ENCODE measurements around the gene NPIPA1. TPM values are rescaled to one million over a fixed set of nuclear protein-coding genes. Genes with fewer than 3 reads are reported as not detected.
A peak's percentile ranks its signal among the peaks of the same experiment; 100 is the strongest.
"Not testable (repeated sequence)": the region's sequence is repeated elsewhere in the genome, so short reads cannot be mapped to it uniquely, and the experiment has no call there.

NPIPA1 gene
- total RNA-seq, result 10 to 100 TPM; 84.1 TPM

GRCh38 chr16:14937143-14937542, at the start of gene NPIPA1:
Gene NPIPA1, plus strand, starts transcription at chr16:14937443. Its CDS starts 0 bp downstream, at chr16:14937443.
- not testable (repeated sequence) for H3K4me1 Mint-ChIP-seq

GRCh38 chr16:14892111-14892510, 45.1 kb upstream of the NPIPA1 start:
- POLR2A ChIA-PET; H3K36me3 Mint-ChIP-seq (ENCODE audit: low read depth); DNase-seq; H3K4me1 Mint-ChIP-seq; H3K9me3 Mint-ChIP-seq; H3K4me3 Mint-ChIP-seq; H3K27me3 Mint-ChIP-seq; CTCF ChIA-PET; H3K27ac Mint-ChIP-seq: not testable (repeated sequence)

More at GRCh38 chr16:14937143-14937542, at the start of gene NPIPA1:
- H3K36me3 Mint-ChIP-seq (ENCODE audit: low read depth); POLR2A ChIA-PET; DNase-seq; CTCF ChIA-PET; H3K27ac Mint-ChIP-seq; H3K9me3 Mint-ChIP-seq; H3K27me3 Mint-ChIP-seq; H3K4me3 Mint-ChIP-seq: not testable (repeated sequence)

- POLR2A ChIA-PET; H3K9me3 Mint-ChIP-seq; DNase-seq; H3K36me3 Mint-ChIP-seq (ENCODE audit: low read depth); CTCF ChIA-PET; H3K27ac Mint-ChIP-seq; H3K4me1 Mint-ChIP-seq; H3K4me3 Mint-ChIP-seq; H3K27me3 Mint-ChIP-seq: not testable (repeated sequence)
Measured at GRCh38 chr16:14895382-14895781, 41.9 kb upstream of the NPIPA1 start.

GRCh38 chr16:14896023-14896422, 41.2 kb upstream of the NPIPA1 start:
- POLR2A ChIA-PET, result not testable (repeated sequence)

GRCh38 chr16:14897006-14897664, 40.1 kb upstream of the NPIPA1 start:
- CTCF ChIA-PET; POLR2A ChIA-PET; H3K27me3 Mint-ChIP-seq; H3K27ac Mint-ChIP-seq; DNase-seq; H3K9me3 Mint-ChIP-seq; H3K36me3 Mint-ChIP-seq (ENCODE audit: low read depth); H3K4me3 Mint-ChIP-seq; H3K4me1 Mint-ChIP-seq: not testable (repeated sequence)

More at GRCh38 chr16:14896023-14896422, 41.2 kb upstream of the NPIPA1 start:
- H3K9me3 Mint-ChIP-seq; CTCF ChIA-PET; H3K27me3 Mint-ChIP-seq; DNase-seq; H3K27ac Mint-ChIP-seq; H3K4me3 Mint-ChIP-seq; H3K36me3 Mint-ChIP-seq (ENCODE audit: low read depth); H3K4me1 Mint-ChIP-seq: not testable (repeated sequence)

GRCh38 chr16:14898162-14898561, 39.1 kb upstream of the NPIPA1 start:
- H3K27me3 Mint-ChIP-seq; CTCF ChIA-PET; DNase-seq; H3K27ac Mint-ChIP-seq; H3K4me1 Mint-ChIP-seq; H3K4me3 Mint-ChIP-seq; H3K36me3 Mint-ChIP-seq (ENCODE audit: low read depth); POLR2A ChIA-PET; H3K9me3 Mint-ChIP-seq: not testable (repeated sequence)

- H3K4me3 Mint-ChIP-seq; H3K4me1 Mint-ChIP-seq; H3K27me3 Mint-ChIP-seq; H3K9me3 Mint-ChIP-seq; POLR2A ChIA-PET; CTCF ChIA-PET; H3K36me3 Mint-ChIP-seq (ENCODE audit: low read depth): not testable (repeated sequence)
- H3K27ac Mint-ChIP-seq, result peak overlapping the region; percentile 49
- peak; percentile 28 for DNase-seq
Measured at GRCh38 chr16:14903191-14903957, 33.9 kb upstream of the NPIPA1 start.

GRCh38 chr16:14909744-14910143, 27.5 kb upstream of the NPIPA1 start:
- POLR2A ChIA-PET; H3K4me3 Mint-ChIP-seq; H3K9me3 Mint-ChIP-seq; DNase-seq; H3K36me3 Mint-ChIP-seq (ENCODE audit: low read depth); H3K27ac Mint-ChIP-seq; H3K4me1 Mint-ChIP-seq; H3K27me3 Mint-ChIP-seq; CTCF ChIA-PET: not testable (repeated sequence)

- POLR2A ChIA-PET; H3K4me3 Mint-ChIP-seq; H3K4me1 Mint-ChIP-seq; H3K36me3 Mint-ChIP-seq (ENCODE audit: low read depth); DNase-seq; CTCF ChIA-PET; H3K27me3 Mint-ChIP-seq; H3K9me3 Mint-ChIP-seq; H3K27ac Mint-ChIP-seq: not testable (repeated sequence)
Measured at GRCh38 chr16:14910833-14911629, 26.2 kb upstream of the NPIPA1 start.

GRCh38 chr16:14911954-14912353, 25.3 kb upstream of the NPIPA1 start:
- H3K36me3 Mint-ChIP-seq (ENCODE audit: low read depth); H3K27me3 Mint-ChIP-seq; H3K4me1 Mint-ChIP-seq; CTCF ChIA-PET; H3K27ac Mint-ChIP-seq; H3K9me3 Mint-ChIP-seq; POLR2A ChIA-PET: not testable (repeated sequence)
- peak; percentile 54 for DNase-seq
- H3K4me3 Mint-ChIP-seq, result peak overlapping the region; percentile 69

- H3K27me3 Mint-ChIP-seq; H3K9me3 Mint-ChIP-seq; H3K36me3 Mint-ChIP-seq (ENCODE audit: low read depth); H3K27ac Mint-ChIP-seq; DNase-seq; H3K4me3 Mint-ChIP-seq; CTCF ChIA-PET; POLR2A ChIA-PET; H3K4me1 Mint-ChIP-seq: not testable (repeated sequence)
Measured at GRCh38 chr16:14912588-14912987, 24.7 kb upstream of the NPIPA1 start.

GRCh38 chr16:14918504-14918903, 18.7 kb upstream of the NPIPA1 start:
- H3K36me3 Mint-ChIP-seq (ENCODE audit: low read depth); POLR2A ChIA-PET; H3K9me3 Mint-ChIP-seq; H3K4me3 Mint-ChIP-seq; DNase-seq; H3K27ac Mint-ChIP-seq; H3K4me1 Mint-ChIP-seq; H3K27me3 Mint-ChIP-seq; CTCF ChIA-PET: not testable (repeated sequence)

GRCh38 chr16:14919837-14920600, 17.2 kb upstream of the NPIPA1 start:
- DNase-seq, CTCF ChIA-PET, H3K4me1 Mint-ChIP-seq: not testable (repeated sequence)

More at GRCh38 chr16:14919837-14920600, 17.2 kb upstream of the NPIPA1 start:
- H3K27ac Mint-ChIP-seq; H3K4me3 Mint-ChIP-seq; H3K9me3 Mint-ChIP-seq; POLR2A ChIA-PET; H3K36me3 Mint-ChIP-seq (ENCODE audit: low read depth); H3K27me3 Mint-ChIP-seq: not testable (repeated sequence)
